Measurements from ENCODE around the gene RAB37. TPM values are rescaled to one million over a fixed set of nuclear protein-coding genes. Genes with fewer than 3 reads are reported as not detected.
A peak's percentile ranks its signal among the peaks of the same experiment; 100 is the strongest.

Gene RAB37
- total and polyA plus RNA-seq, 2 of the 13 experiments (the other 11 are each of a cell fraction or from before 2014, with no cell fraction given) = 0.91 to 3.7 TPM

GRCh38 chr17:74750327-74751069 lies 13.4 kb downstream of the RAB37 start (continued):
- TF ChIP-seq, protein P1, sequence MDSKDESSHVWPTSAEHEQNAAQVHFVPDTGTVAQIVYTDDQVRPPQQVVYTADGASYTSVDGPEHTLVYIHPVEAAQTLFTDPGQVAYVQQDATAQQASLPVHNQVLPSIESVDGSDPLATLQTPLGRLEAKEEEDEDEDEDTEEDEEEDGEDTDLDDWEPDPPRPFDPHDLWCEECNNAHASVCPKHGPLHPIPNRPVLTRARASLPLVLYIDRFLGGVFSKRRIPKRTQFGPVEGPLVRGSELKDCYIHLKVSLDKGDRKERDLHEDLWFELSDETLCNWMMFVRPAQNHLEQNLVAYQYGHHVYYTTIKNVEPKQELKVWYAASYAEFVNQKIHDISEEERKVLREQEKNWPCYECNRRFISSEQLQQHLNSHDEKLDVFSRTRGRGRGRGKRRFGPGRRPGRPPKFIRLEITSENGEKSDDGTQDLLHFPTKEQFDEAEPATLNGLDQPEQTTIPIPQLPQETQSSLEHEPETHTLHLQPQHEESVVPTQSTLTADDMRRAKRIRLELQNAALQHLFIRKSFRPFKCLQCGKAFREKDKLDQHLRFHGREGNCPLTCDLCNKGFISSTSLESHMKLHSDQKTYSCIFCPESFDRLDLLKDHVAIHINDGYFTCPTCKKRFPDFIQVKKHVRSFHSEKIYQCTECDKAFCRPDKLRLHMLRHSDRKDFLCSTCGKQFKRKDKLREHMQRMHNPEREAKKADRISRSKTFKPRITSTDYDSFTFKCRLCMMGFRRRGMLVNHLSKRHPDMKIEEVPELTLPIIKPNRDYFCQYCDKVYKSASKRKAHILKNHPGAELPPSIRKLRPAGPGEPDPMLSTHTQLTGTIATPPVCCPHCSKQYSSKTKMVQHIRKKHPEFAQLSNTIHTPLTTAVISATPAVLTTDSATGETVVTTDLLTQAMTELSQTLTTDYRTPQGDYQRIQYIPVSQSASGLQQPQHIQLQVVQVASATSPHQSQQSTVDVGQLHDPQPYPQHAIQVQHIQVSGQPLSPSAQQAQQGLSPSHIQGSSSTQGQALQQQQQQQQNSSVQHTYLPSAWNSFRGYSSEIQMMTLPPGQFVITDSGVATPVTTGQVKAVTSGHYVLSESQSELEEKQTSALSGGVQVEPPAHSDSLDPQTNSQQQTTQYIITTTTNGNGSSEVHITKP (CRISPR knock-in tag; IDR thresholded peaks at IDR 0.05; ENCODE audit: low read depth) = no peak; the same call in 1 of the 2 replicates
- no peak for TF ChIP-seq ZNF253 (CRISPR knock-in tag; IDR thresholded peaks at IDR 0.05; ENCODE audit: borderline replicate concordance)
- 0 out of 2 replicates have a peak, but pooled peaks have one; percentile 77 for TF ChIP-seq ZBTB34 (CRISPR knock-in tag; IDR thresholded peaks at IDR 0.05)
- peak; percentile 79 for TF ChIP-seq NCOA2 (CRISPR knock-in tag; IDR thresholded peaks at IDR 0.05)
- TF ChIP-seq JUNB (CRISPR knock-in tag; IDR thresholded peaks at IDR 0.05; ENCODE audit: borderline replicate concordance) = no peak
- TF ChIP-seq, protein P2, sequence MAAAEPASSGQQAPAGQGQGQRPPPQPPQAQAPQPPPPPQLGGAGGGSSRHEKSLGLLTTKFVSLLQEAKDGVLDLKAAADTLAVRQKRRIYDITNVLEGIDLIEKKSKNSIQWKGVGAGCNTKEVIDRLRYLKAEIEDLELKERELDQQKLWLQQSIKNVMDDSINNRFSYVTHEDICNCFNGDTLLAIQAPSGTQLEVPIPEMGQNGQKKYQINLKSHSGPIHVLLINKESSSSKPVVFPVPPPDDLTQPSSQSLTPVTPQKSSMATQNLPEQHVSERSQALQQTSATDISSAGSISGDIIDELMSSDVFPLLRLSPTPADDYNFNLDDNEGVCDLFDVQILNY (CRISPR knock-in tag; conservative IDR thresholded peaks at IDR 0.05) = no peak
- no peak for TF ChIP-seq NFKBIZ (CRISPR knock-in tag; IDR thresholded peaks at IDR 0.05)
- TF ChIP-seq RFXAP (CRISPR knock-in tag; IDR thresholded peaks at IDR 0.05; ENCODE audit: borderline replicate concordance) = peak; percentile 90
- TF ChIP-seq, protein P3, sequence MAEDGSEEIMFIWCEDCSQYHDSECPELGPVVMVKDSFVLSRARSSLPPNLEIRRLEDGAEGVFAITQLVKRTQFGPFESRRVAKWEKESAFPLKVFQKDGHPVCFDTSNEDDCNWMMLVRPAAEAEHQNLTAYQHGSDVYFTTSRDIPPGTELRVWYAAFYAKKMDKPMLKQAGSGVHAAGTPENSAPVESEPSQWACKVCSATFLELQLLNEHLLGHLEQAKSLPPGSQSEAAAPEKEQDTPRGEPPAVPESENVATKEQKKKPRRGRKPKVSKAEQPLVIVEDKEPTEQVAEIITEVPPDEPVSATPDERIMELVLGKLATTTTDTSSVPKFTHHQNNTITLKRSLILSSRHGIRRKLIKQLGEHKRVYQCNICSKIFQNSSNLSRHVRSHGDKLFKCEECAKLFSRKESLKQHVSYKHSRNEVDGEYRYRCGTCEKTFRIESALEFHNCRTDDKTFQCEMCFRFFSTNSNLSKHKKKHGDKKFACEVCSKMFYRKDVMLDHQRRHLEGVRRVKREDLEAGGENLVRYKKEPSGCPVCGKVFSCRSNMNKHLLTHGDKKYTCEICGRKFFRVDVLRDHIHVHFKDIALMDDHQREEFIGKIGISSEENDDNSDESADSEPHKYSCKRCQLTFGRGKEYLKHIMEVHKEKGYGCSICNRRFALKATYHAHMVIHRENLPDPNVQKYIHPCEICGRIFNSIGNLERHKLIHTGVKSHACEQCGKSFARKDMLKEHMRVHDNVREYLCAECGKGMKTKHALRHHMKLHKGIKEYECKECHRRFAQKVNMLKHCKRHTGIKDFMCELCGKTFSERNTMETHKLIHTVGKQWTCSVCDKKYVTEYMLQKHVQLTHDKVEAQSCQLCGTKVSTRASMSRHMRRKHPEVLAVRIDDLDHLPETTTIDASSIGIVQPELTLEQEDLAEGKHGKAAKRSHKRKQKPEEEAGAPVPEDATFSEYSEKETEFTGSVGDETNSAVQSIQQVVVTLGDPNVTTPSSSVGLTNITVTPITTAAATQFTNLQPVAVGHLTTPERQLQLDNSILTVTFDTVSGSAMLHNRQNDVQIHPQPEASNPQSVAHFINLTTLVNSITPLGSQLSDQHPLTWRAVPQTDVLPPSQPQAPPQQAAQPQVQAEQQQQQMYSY (CRISPR knock-in tag; IDR thresholded peaks at IDR 0.05) = peak; percentile 78
- TF ChIP-seq, protein P4, sequence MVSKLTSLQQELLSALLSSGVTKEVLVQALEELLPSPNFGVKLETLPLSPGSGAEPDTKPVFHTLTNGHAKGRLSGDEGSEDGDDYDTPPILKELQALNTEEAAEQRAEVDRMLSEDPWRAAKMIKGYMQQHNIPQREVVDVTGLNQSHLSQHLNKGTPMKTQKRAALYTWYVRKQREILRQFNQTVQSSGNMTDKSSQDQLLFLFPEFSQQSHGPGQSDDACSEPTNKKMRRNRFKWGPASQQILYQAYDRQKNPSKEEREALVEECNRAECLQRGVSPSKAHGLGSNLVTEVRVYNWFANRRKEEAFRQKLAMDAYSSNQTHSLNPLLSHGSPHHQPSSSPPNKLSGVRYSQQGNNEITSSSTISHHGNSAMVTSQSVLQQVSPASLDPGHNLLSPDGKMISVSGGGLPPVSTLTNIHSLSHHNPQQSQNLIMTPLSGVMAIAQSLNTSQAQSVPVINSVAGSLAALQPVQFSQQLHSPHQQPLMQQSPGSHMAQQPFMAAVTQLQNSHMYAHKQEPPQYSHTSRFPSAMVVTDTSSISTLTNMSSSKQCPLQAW (CRISPR knock-in tag; IDR thresholded peaks at IDR 0.05) = peak; percentile 27; the same call in 1 of the 2 replicates
- TF ChIP-seq ZFP36L2 (CRISPR knock-in tag; IDR thresholded peaks at IDR 0.05) = peak; percentile 23; the same call in 1 of the 2 replicates
- no peak for TF ChIP-seq GTF2F1 (IDR thresholded peaks at IDR 0.05; ENCODE audit: low read length)
- TF ChIP-seq NFIC (IDR thresholded peaks at IDR 0.05; ENCODE audit: low read length) = peak; percentile 78
- peak; percentile 64; the same call in 1 of the 2 replicates for TF ChIP-seq YEATS2 (CRISPR knock-in tag; IDR thresholded peaks at IDR 0.05; ENCODE audit: borderline replicate concordance)
- TF ChIP-seq ZNF260 (CRISPR knock-in tag; IDR thresholded peaks at IDR 0.05; ENCODE audit: borderline replicate concordance, low read depth) = no peak
- TF ChIP-seq PTBP1 (IDR thresholded peaks at IDR 0.05; ENCODE audit: low read depth, low read length, poor library complexity, severe bottlenecking) = no peak

Data from HepG2 (cell line).